Colonic mucosa (tissue), 4 donors: ENCODE results near the gene ZDHHC11B. TPM values are rescaled to one million over a fixed set of nuclear protein-coding genes. Genes with fewer than 3 reads are reported as not detected.

ENCODE experiments used
- DNase-seq: peaks from one replicate; pipeline ENCODE4 v3.0.0-alpha.2; 2020
- H3K27ac ChIP-seq: fragments of 200-600 bp; one replicate; pipeline ENCODE4 v1.8.0; 2021
- H3K27me3 ChIP-seq: fragments of 200-600 bp; one replicate; pipeline ENCODE4 v1.8.0; 2021
- H3K36me3 ChIP-seq: fragments of 200-600 bp; one replicate; pipeline ENCODE4 v1.8.0; 2021
- H3K4me1 ChIP-seq: fragments of 200-600 bp; one replicate; pipeline ENCODE4 v1.8.0; 2021; ENCODE audit warnings: mild to moderate bottlenecking
- H3K4me3 ChIP-seq: fragments of 200-600 bp; one replicate; pipeline ENCODE4 v1.8.0; 2021
- H3K9ac ChIP-seq, 2 donors: one replicate each; pipeline ENCODE4 v1.7.0; 2013; ENCODE audit warnings: control low read depth in 2 of 2, low read depth in 2 of 2, low read length in 2 of 2
- H3K9me3 ChIP-seq: fragments of 200-600 bp; one replicate; pipeline ENCODE4 v1.8.0; 2021
- CTCF ChIP-seq: fragments of 200-600 bp; IDR thresholded peaks from one replicate; pipeline ENCODE4 v1.8.0; 2022; ENCODE audit warnings: antibody characterized with exemption, mild to moderate bottlenecking
- intact Hi-C: fragments of 100-400 bp; cut with DNase I; formaldehyde crosslinking; loops from one replicate; pipeline ENCODE4 v1.14.1; 2022
- total RNA-seq, 2 donors: library from RNA; stranded (reverse); fragmentation: NEBNext Ultra II Directional in 1 of 2; extraction: Animal tissue kit (Norgen Biotek cat#: 25700) in 1 of 2; gene quantifications; one replicate each; pipeline ENCODE4 v1.2.1, GENCODE V29; 2021
- donor health status: healthy.
- donor health status: DM: no; HTN: no; CAD: no.
- donor health status: DM: no; HTN: no; CAD: no.

The ZDHHC11B gene
- total RNA-seq, 2 donors from 2014 or later, result 1.4 to 2.4 TPM

- intact Hi-C loops, result no loop called here
- Histone ChIP-seq H3K27ac (no peak overlapping the region), H3K9ac (no peak overlapping the region), H3K9me3 (no peaks in the 10 kb centered on the region), H3K27me3 (no peaks in the 10 kb centered on the region), H3K36me3 (no peaks in the 10 kb centered on the region), H3K4me3 (no peak overlapping the region), H3K4me1 (peaks cover 21% of the 10 kb centered on the region)
- DNase-seq, result no peak
- no peak for TF ChIP-seq CTCF
Measured at GRCh38 chr5:673831-674629, 110.5 kb downstream of the ZDHHC11B start.

- Histone ChIP-seq H3K4me1 (peaks cover 21% of the 10 kb centered on the region), H3K4me3 (no peak overlapping the region), H3K27ac (no peak overlapping the region), H3K27me3 (no peaks in the 10 kb centered on the region), H3K9ac (peak overlapping the region; percentile 43 to 66), H3K36me3 (no peaks in the 10 kb centered on the region), H3K9me3 (no peaks in the 10 kb centered on the region)
- DNase-seq, result no peak
- TF ChIP-seq CTCF, result no peak
- intact Hi-C loops, result no loop called here
Measured at GRCh38 chr5:673161-673830, 111.2 kb downstream of the ZDHHC11B start.

GRCh38 chr5:672329-673160, 112.0 kb downstream of the ZDHHC11B start:
- no peak overlapping the region for H3K27ac ChIP-seq

GRCh38 chr5:671459-672328, 112.8 kb downstream of the ZDHHC11B start:
- Histone ChIP-seq H3K36me3 (no peaks in the 10 kb centered on the region), H3K4me1 (peaks cover 21% of the 10 kb centered on the region), H3K27ac (no peak overlapping the region), H3K9ac (peak overlapping the region; percentile 62 to 66), H3K4me3 (peak overlapping the region; percentile 11), H3K9me3 (no peaks in the 10 kb centered on the region), H3K27me3 (no peaks in the 10 kb centered on the region)
- TF ChIP-seq CTCF, result peak; percentile 94
- peak; percentile 78 for DNase-seq
- intact Hi-C loops, result loop anchor here (2.0 kb wide), 1 partner anchor 233 kb away; no protein-coding TSS in a partner anchor

More at GRCh38 chr5:672329-673160, 112.0 kb downstream of the ZDHHC11B start:
- H3K36me3 ChIP-seq, result no peaks in the 10 kb centered on the region
- H3K9me3 ChIP-seq, result no peaks in the 10 kb centered on the region
- TF ChIP-seq CTCF, result no peak
- peak; percentile 69 for DNase-seq
- peaks cover 21% of the 10 kb centered on the region for H3K4me1 ChIP-seq
- H3K9ac ChIP-seq, result peak overlapping the region; percentile 43 to 66
- no peak overlapping the region for H3K4me3 ChIP-seq
- H3K27me3 ChIP-seq, result no peaks in the 10 kb centered on the region
- intact Hi-C loops, result no loop called here
